B cell (primary cell): ENCODE data around the gene MYL4. TPM values are rescaled to one million over a fixed set of nuclear protein-coding genes. Genes with fewer than 3 reads are reported as not detected.
"Not testable (repeated sequence)": the region's sequence is repeated elsewhere in the genome, so short reads cannot be mapped to it uniquely, and the experiment has no call there.

ENCODE experiments used
- ATAC-seq: fragments of 200-7000 bp; cut with Tn5 transposase; one replicate; pipeline ENCODE4 v1.10.0; 2021; ENCODE audit warnings: low read depth, mild to moderate bottlenecking, moderate number of reproducible peaks, moderate library complexity
- CTCF ChIA-PET: fragments of 350-600 bp; sonication (Branson Sonifier 250); formaldehyde crosslinking; loops from one replicate; lab custom pipeline; 2021; ENCODE audit warnings: antibody characterized with exemption, inconsistent platforms; lab: Charles Lee
- POLR2A ChIA-PET: fragments of 350-600 bp; sonication (Branson Sonifier 250); formaldehyde crosslinking; loops from one replicate; lab custom pipeline; 2021; ENCODE audit warnings: antibody characterized with exemption; lab: Charles Lee
- DNase-seq: peaks from one replicate; pipeline ENCODE4 v3.0.0; 2013
- H2AFZ ChIP-seq: 2 replicates; pipeline ENCODE4 v1.6.1; 2012; ENCODE audit warnings: mild to moderate bottlenecking, low read depth, low read length; ENCODE audit not compliant: insufficient read depth, poor library complexity, severe bottlenecking
- H3K27ac ChIP-seq, 2 donors: 1 replicate in 1 of 2; 2 replicates in 1 of 2; pipeline ENCODE4 v1.5.1; 2012 to 2013; ENCODE audit warnings: low read length in 2 of 2, mild to moderate bottlenecking in 2 of 2, moderate library complexity in 1 of 2
- H3K27me3 ChIP-seq, 4 experiments: fragments of 200-600 bp in 1 of 4; sonication (generic) in 1 of 4; replicated peaks in 1 of 4; 1 replicate in 2 of 4; 2 replicates in 2 of 4; pipeline versions ENCODE4 v1.6.1 to v1.7.0; 2013 to 2016; ENCODE audit warnings: low read length in 3 of 4, mild to moderate bottlenecking in 2 of 4, mixed read lengths in 1 of 4, moderate library complexity in 1 of 4; ENCODE audit not compliant: insufficient read depth in 4 of 4, control insufficient read depth in 3 of 4; ENCODE audit errors: control extremely low read depth in 1 of 4
- H3K36me3 ChIP-seq, 2 experiments: replicated peaks in 1 of 2; 1 replicate in 1 of 2; 2 replicates in 1 of 2; pipeline versions ENCODE4 v1.6.1 to v1.7.1; 2013; ENCODE audit warnings: low read length in 1 of 2; ENCODE audit not compliant: insufficient read depth in 2 of 2, control insufficient read depth in 1 of 2; ENCODE audit errors: control extremely low read depth in 1 of 2, extremely low read depth in 1 of 2
- H3K4me1 ChIP-seq, 2 donors: fragments of 200-600 bp in 1 of 2; sonication (generic) in 1 of 2; 1 replicate in 1 of 2; 2 replicates in 1 of 2; pipeline versions ENCODE4 v1.5.1 to v1.6.1; 2013 to 2017; ENCODE audit warnings: low read length in 2 of 2; ENCODE audit not compliant: control insufficient read depth in 2 of 2, insufficient read depth in 2 of 2
- H3K4me2 ChIP-seq: replicated peaks from 2 replicates; pipeline ENCODE3; 2012; ENCODE audit warnings: mild to moderate bottlenecking, low read depth, low read length; ENCODE audit not compliant: poor library complexity, severe bottlenecking
- H3K4me3 ChIP-seq, 5 experiments: fragments of 200-600 bp in 1 of 5; sonication (generic) in 1 of 5; 1 replicate in 3 of 5; 2 replicates in 2 of 5; pipeline versions ENCODE4 v1.5.1 to v1.7.0; 2011 to 2016; ENCODE audit warnings: low read length in 4 of 5, mild to moderate bottlenecking in 4 of 5, low read depth in 2 of 5, control low read depth in 1 of 5, moderate library complexity in 1 of 5; ENCODE audit not compliant: insufficient read depth in 1 of 5; ENCODE audit errors: control extremely low read depth in 1 of 5, extremely low read depth in 1 of 5
- H3K79me2 ChIP-seq: fragments of 200-600 bp; sonication (generic); one replicate; pipeline ENCODE4 v1.6.0; 2016; ENCODE audit warnings: low read length; ENCODE audit not compliant: control insufficient read depth, insufficient read depth
- H3K9ac ChIP-seq: fragments of 200-600 bp; sonication (generic); 2 replicates; pipeline ENCODE4 v1.6.1; 2017; ENCODE audit warnings: mild to moderate bottlenecking, low read length, moderate library complexity
- H3K9me3 ChIP-seq, 3 donors: one replicate each; pipeline versions ENCODE4 v1.6.1 to v1.7.1; 2013; ENCODE audit warnings: low read length in 2 of 3; ENCODE audit not compliant: control insufficient read depth in 2 of 3, insufficient read depth in 1 of 3; ENCODE audit errors: control extremely low read depth in 1 of 3
- H4K20me1 ChIP-seq: 2 replicates; pipeline ENCODE4 v1.6.0; 2012; ENCODE audit warnings: mild to moderate bottlenecking, low read length; ENCODE audit not compliant: insufficient read depth, control insufficient read depth, poor library complexity, severe bottlenecking
- H3K27ac Mint-ChIP-seq: one replicate; pipeline ENCODE4 v1.8.0; 2021; ENCODE audit warnings: mixed read lengths
- H3K27me3 Mint-ChIP-seq: one replicate; pipeline ENCODE4 v1.8.0; 2021; ENCODE audit warnings: mixed read lengths
- H3K4me1 Mint-ChIP-seq: one replicate; pipeline ENCODE4 v1.8.0; 2021; ENCODE audit warnings: mixed read lengths
- H3K4me3 Mint-ChIP-seq: one replicate; pipeline ENCODE4 v1.8.0; 2021; ENCODE audit warnings: mixed read lengths
- H3K9me3 Mint-ChIP-seq: one replicate; pipeline ENCODE4 v1.8.0; 2022; ENCODE audit warnings: mixed read lengths; ENCODE audit not compliant: insufficient read depth
- CTCF ChIP-seq: fragments of 200-600 bp; IDR thresholded peaks from one replicate; pipeline ENCODE4 v1.8.0; 2022; ENCODE audit warnings: antibody characterized with exemption, mild to moderate bottlenecking
- EZH2 ChIP-seq: IDR thresholded peaks from 2 replicates; pipeline ENCODE4 v1.6.1; 2012; ENCODE audit warnings: borderline replicate concordance, low read depth, mild to moderate bottlenecking, moderate library complexity, low read length; ENCODE audit not compliant: insufficient read depth, poor library complexity, severe bottlenecking
- WGBS: methylation state at CpG from one replicate; pipeline ENCODE4 v1.1.5; 2013; ENCODE audit warnings: missing lambda C conversion rate; ENCODE audit not compliant: insufficient coverage; 5-methylcytosine and 5-hydroxymethylcytosine counted together
- intact Hi-C: fragments of 100-400 bp; cut with micrococcal nuclease; formaldehyde crosslinking; loops from one replicate; pipeline ENCODE4 v1.10.0; 2022
- polyA plus RNA-seq: library from polyadenylated mRNA; depleted of rRNA; stranded (reverse); fragments of >200 nt; gene quantifications from 2 replicates; pipeline ENCODE4 v1.2.3, GENCODE V29; 2012
- total RNA-seq, 2 donors: library from RNA; stranded (reverse); fragments of 120-200 nt in 1 of 2; gene quantifications; 1 replicate in 1 of 2; 2 replicates in 1 of 2; pipeline versions ENCODE4 v1.2.3 to v1.2.4, GENCODE V29; 2013 to 2022

Gene MYL4
- total and polyA plus RNA-seq, 2 donors (not counting 1 experiment from before 2014, with no cell fraction given) = 0.16 to 0.42 TPM

DNA sequence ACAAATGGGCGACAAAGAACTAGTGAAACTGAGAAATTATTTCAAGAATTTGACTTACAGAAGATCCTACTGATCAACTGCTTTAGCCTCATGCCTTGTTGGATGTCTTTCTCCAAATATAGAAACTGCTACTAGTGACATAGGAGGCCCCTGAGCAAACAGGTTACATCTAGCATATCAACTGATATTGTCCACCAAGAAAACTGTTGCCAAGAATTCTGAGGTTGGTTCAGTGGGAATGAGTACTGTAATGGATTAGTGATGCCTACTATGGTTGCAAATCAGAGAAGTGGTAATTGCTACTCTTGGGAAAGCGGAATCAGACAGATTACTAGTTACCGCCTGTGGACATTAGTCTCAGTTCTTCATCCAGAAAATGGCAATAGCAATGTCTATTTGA is 30.0 kb upstream of the MYL4 start:
- 100% methylated on average over 1 of the region's 3 CpGs for WGBS
- Histone ChIP-seq H2AFZ (no peak overlapping the region), H4K20me1 (peaks cover 7% of the 10 kb centered on the region), H3K9ac (no peak overlapping the region), H3K27me3 (no peaks in the 10 kb centered on the region), H3K36me3 (peaks cover 2 to 34% of the 10 kb centered on the region in 2 experiments), H3K4me1 (peaks cover 10 to 11% of the 10 kb centered on the region in 2 donors), H3K27ac (no peak overlapping the region), H3K79me2 (peaks cover 83% of the 10 kb centered on the region), H3K9me3 (peaks cover 0 to 7% (median 0%) of the 10 kb centered on the region in 3 donors), H3K4me3 (no peak overlapping the region), H3K4me2 (no peak overlapping the region)
- intact Hi-C loops = no loop called here
- no peak overlapping the region for H3K27ac Mint-ChIP-seq
- no peaks in the 10 kb centered on the region for H3K9me3 Mint-ChIP-seq
- H3K4me3 Mint-ChIP-seq = no peak overlapping the region
- CTCF ChIA-PET = no interaction called here
- DNase-seq (no peak), ATAC-seq (no peak)
- peaks cover 45% of the 10 kb centered on the region for H3K4me1 Mint-ChIP-seq
- POLR2A ChIA-PET = no interaction called here
- TF ChIP-seq CTCF (no peak), EZH2 (no peak)
- H3K27me3 Mint-ChIP-seq = no peaks in the 10 kb centered on the region

DNA sequence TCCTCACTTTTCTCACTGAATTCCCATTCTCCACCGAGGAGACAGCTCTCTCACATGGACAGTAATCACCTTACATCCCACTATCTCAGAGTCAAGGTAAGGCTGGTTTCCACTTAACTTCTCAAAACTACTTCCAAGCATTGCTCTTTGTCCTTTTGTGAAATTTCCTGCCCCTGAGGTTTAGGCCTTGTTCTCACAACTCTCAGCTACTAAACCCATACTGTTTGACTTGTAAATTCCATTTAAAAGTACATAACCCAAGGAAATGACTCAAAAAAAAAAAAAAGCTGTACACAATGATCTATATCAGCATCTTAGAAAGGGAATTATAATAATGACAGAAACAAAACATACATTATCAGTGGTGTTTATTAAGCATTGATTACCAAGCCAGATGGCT is 28.8 kb upstream of the MYL4 start:
- H3K4me3 Mint-ChIP-seq = no peak overlapping the region
- H2AFZ ChIP-seq = no peak overlapping the region
- no peak for TF ChIP-seq EZH2
- TF ChIP-seq CTCF = no peak
- WGBS = 100% methylated on average over 1 of the region's 1 CpG
- intact Hi-C loops = loop anchor here (10.0 kb wide), 1 partner anchor 116 kb away; no protein-coding TSS in a partner anchor
- no peaks in the 10 kb centered on the region for H3K9me3 Mint-ChIP-seq
- H3K27ac Mint-ChIP-seq = no peak overlapping the region
- peaks cover 2 to 30% of the 10 kb centered on the region in 2 experiments for H3K36me3 ChIP-seq
- no peak overlapping the region for H3K4me2 ChIP-seq
- no peaks in the 10 kb centered on the region for H3K27me3 Mint-ChIP-seq
- H3K4me1 Mint-ChIP-seq = peaks cover 44% of the 10 kb centered on the region
- ATAC-seq = no peak
- ChIA-PET CTCF (interaction anchor here (1.5 kb wide), 1 partner anchor 49 kb away, joined by 5 read pairs; no protein-coding TSS in a partner anchor), POLR2A (interaction anchor here (0.6 kb wide), 2 partner anchors 9 to 27 kb away, joined by 3 to 6 read pairs; no protein-coding TSS in a partner anchor)
- no peak overlapping the region for H3K27ac ChIP-seq
- no peak overlapping the region for H3K9ac ChIP-seq
- peaks cover 4 to 5% of the 10 kb centered on the region in 2 donors for H3K4me1 ChIP-seq
- no peak overlapping the region for H3K4me3 ChIP-seq
- peaks cover 91% of the 10 kb centered on the region for H3K79me2 ChIP-seq
- no peaks in the 10 kb centered on the region for H3K27me3 ChIP-seq
- H4K20me1 ChIP-seq = peaks cover 7% of the 10 kb centered on the region
- DNase-seq = no peak
- peaks cover 0 to 3% (median 0%) of the 10 kb centered on the region in 3 donors for H3K9me3 ChIP-seq

GRCh38 chr17:47180988-47181387 is 28.2 kb upstream of the MYL4 start:
- Histone ChIP-seq H3K36me3 (peaks cover 0 to 30% of the 10 kb centered on the region in 2 experiments), H3K79me2 (peaks cover 91% of the 10 kb centered on the region), H4K20me1 (peaks cover 13% of the 10 kb centered on the region)
- not testable (repeated sequence) for DNase-seq, H3K27ac ChIP-seq, H3K9me3 Mint-ChIP-seq, H2AFZ ChIP-seq, H3K4me3 ChIP-seq, H3K9me3 ChIP-seq, H3K27me3 Mint-ChIP-seq, H3K4me3 Mint-ChIP-seq, H3K27ac Mint-ChIP-seq, H3K4me2 ChIP-seq, H3K9ac ChIP-seq, H3K4me1 ChIP-seq, H3K27me3 ChIP-seq, ATAC-seq
- ChIA-PET POLR2A (interaction anchor here (0.6 to 0.7 kb wide), 4 partner anchors 9 to 847 kb away, joined by 3 to 7 read pairs (median 6); no protein-coding TSS in a partner anchor), CTCF (interaction anchor here (0.6 to 1.5 kb wide), 2 partner anchors 11 to 48 kb away, joined by 3 to 5 read pairs; no protein-coding TSS in a partner anchor)
- intact Hi-C loops = loop anchor here (10.0 kb wide), 1 partner anchor 116 kb away; no protein-coding TSS in a partner anchor
- WGBS = no CpG with 5 or more reads among the region's 4 CpGs
- peaks cover 47% of the 10 kb centered on the region for H3K4me1 Mint-ChIP-seq
